Activated naive CD8-positive, alpha-beta T cell treated with anti-CD3 and anti-CD28 coated beads for 36 hours (primary cell): Measurements from ENCODE around the gene CTF1. TPM values are rescaled to one million over a fixed set of nuclear protein-coding genes. Genes with fewer than 3 reads are reported as not detected.
"Not testable (repeated sequence)": the region's sequence is repeated elsewhere in the genome, so short reads cannot be mapped to it uniquely, and the experiment has no call there.

Experiments used
- DNase-seq: peaks from one replicate; pipeline ENCODE4 v3.0.0; 2021
- H3K27ac Mint-ChIP-seq: one replicate; pipeline ENCODE4 v1.8.0; 2022; ENCODE audit warnings: mild to moderate bottlenecking, moderate library complexity, mixed read lengths
- H3K27me3 Mint-ChIP-seq: one replicate; pipeline ENCODE4 v1.8.0; 2022; ENCODE audit warnings: mild to moderate bottlenecking, mixed read lengths
- H3K36me3 Mint-ChIP-seq: one replicate; pipeline ENCODE4 v1.8.0; 2021; ENCODE audit warnings: mild to moderate bottlenecking, mixed read lengths
- H3K4me1 Mint-ChIP-seq: one replicate; pipeline ENCODE4 v1.8.0; 2021; ENCODE audit warnings: mixed read lengths
- H3K4me3 Mint-ChIP-seq: one replicate; pipeline ENCODE4 v1.8.0; 2022; ENCODE audit warnings: mild to moderate bottlenecking, moderate library complexity, mixed read lengths
- H3K9me3 Mint-ChIP-seq: one replicate; pipeline ENCODE4 v1.8.0; 2022; ENCODE audit warnings: mixed read lengths
- total RNA-seq, 2 experiments: library from RNA; stranded (reverse); gene quantifications; one replicate each; pipeline ENCODE4 v1.2.3, GENCODE V29; 2021

CTF1 gene
- total RNA-seq, 2 experiments from 2014 or later = 0.16 to 0.38 TPM

- Mint-ChIP-seq H3K4me1 (peaks cover 28% of the 10 kb centered on the region), H3K9me3 (no peaks in the 10 kb centered on the region), H3K27ac (peak overlapping the region; percentile 97), H3K27me3 (no peaks in the 10 kb centered on the region), H3K4me3 (peak overlapping the region; percentile 93), H3K36me3 (peaks cover 17% of the 10 kb centered on the region)
- DNase-seq = no peak
Measured at GRCh38 chr16:30876867-30877266, 19.5 kb upstream of the CTF1 start.

GRCh38 chr16:30882429-30883310 lies 13.7 kb upstream of the CTF1 start:
- Mint-ChIP-seq H3K9me3 (no peaks in the 10 kb centered on the region), H3K27ac (peak overlapping the region; percentile 83), H3K36me3 (peaks cover 17% of the 10 kb centered on the region), H3K4me3 (no peak overlapping the region), H3K27me3 (no peaks in the 10 kb centered on the region), H3K4me1 (peaks cover 19% of the 10 kb centered on the region)
- no peak for DNase-seq

- Mint-ChIP-seq H3K4me3 (no peak overlapping the region), H3K4me1 (peaks cover 23% of the 10 kb centered on the region), H3K36me3 (peaks cover 12% of the 10 kb centered on the region), H3K27me3 (no peaks in the 10 kb centered on the region), H3K27ac (peak overlapping the region; percentile 6), H3K9me3 (no peaks in the 10 kb centered on the region)
- DNase-seq = no peak
Measured at GRCh38 chr16:30884760-30885159, 11.7 kb upstream of the CTF1 start.

GRCh38 chr16:30885196-30885595 lies 11.2 kb upstream of the CTF1 start:
- peaks cover 14% of the 10 kb centered on the region for H3K36me3 Mint-ChIP-seq
- peak overlapping the region; percentile 6 for H3K27ac Mint-ChIP-seq
- H3K27me3 Mint-ChIP-seq = no peaks in the 10 kb centered on the region
- H3K4me3 Mint-ChIP-seq = no peak overlapping the region
- H3K4me1 Mint-ChIP-seq = peaks cover 23% of the 10 kb centered on the region
- no peaks in the 10 kb centered on the region for H3K9me3 Mint-ChIP-seq
- DNase-seq = no peak

GRCh38 chr16:30886145-30886544 lies 10.3 kb upstream of the CTF1 start:
- no peak overlapping the region for H3K27ac Mint-ChIP-seq
- peaks cover 23% of the 10 kb centered on the region for H3K4me1 Mint-ChIP-seq
- no peak overlapping the region for H3K4me3 Mint-ChIP-seq
- no peaks in the 10 kb centered on the region for H3K9me3 Mint-ChIP-seq
- H3K36me3 Mint-ChIP-seq = peaks cover 11% of the 10 kb centered on the region
- no peak for DNase-seq
- H3K27me3 Mint-ChIP-seq = no peaks in the 10 kb centered on the region

GRCh38 chr16:30887927-30888326 lies 8.5 kb upstream of the CTF1 start:
- H3K27ac Mint-ChIP-seq = no peak overlapping the region
- H3K36me3 Mint-ChIP-seq = peaks cover 8% of the 10 kb centered on the region
- DNase-seq = no peak
- H3K27me3 Mint-ChIP-seq = no peaks in the 10 kb centered on the region
- peaks cover 19% of the 10 kb centered on the region for H3K4me1 Mint-ChIP-seq
- H3K4me3 Mint-ChIP-seq = no peak overlapping the region
- no peaks in the 10 kb centered on the region for H3K9me3 Mint-ChIP-seq

- H3K4me3 Mint-ChIP-seq = no peak overlapping the region
- H3K27ac Mint-ChIP-seq = no peak overlapping the region
- no peak for DNase-seq
- no peaks in the 10 kb centered on the region for H3K27me3 Mint-ChIP-seq
- peaks cover 20% of the 10 kb centered on the region for H3K4me1 Mint-ChIP-seq
- no peaks in the 10 kb centered on the region for H3K9me3 Mint-ChIP-seq
- peaks cover 6% of the 10 kb centered on the region for H3K36me3 Mint-ChIP-seq
Measured at GRCh38 chr16:30888856-30889499, 7.4 kb upstream of the CTF1 start.

GRCh38 chr16:30889721-30890120 lies 6.7 kb upstream of the CTF1 start:
- no peak overlapping the region for H3K4me3 Mint-ChIP-seq
- H3K27ac Mint-ChIP-seq = peak overlapping the region; percentile 45

GRCh38 chr16:30891043-30891823 lies 5.2 kb upstream of the CTF1 start:
- H3K27ac Mint-ChIP-seq, H3K27me3 Mint-ChIP-seq, H3K36me3 Mint-ChIP-seq, H3K4me3 Mint-ChIP-seq, H3K9me3 Mint-ChIP-seq, DNase-seq: not testable (repeated sequence)
- H3K4me1 Mint-ChIP-seq = peaks cover 32% of the 10 kb centered on the region

More at GRCh38 chr16:30889721-30890120, 6.7 kb upstream of the CTF1 start:
- Mint-ChIP-seq H3K27me3 (no peaks in the 10 kb centered on the region), H3K4me1 (peaks cover 27% of the 10 kb centered on the region), H3K9me3 (no peaks in the 10 kb centered on the region), H3K36me3 (peaks cover 6% of the 10 kb centered on the region)
- no peak for DNase-seq

GRCh38 chr16:30892670-30893416 lies 3.6 kb upstream of the CTF1 start:
- no peak for DNase-seq
- Mint-ChIP-seq H3K27me3 (no peaks in the 10 kb centered on the region), H3K36me3 (peaks cover 3% of the 10 kb centered on the region), H3K27ac (peak overlapping the region; percentile 88), H3K9me3 (no peaks in the 10 kb centered on the region), H3K4me3 (peak overlapping the region; percentile 89), H3K4me1 (peaks cover 37% of the 10 kb centered on the region)

GRCh38 chr16:30893417-30893743 lies 3.0 kb upstream of the CTF1 start:
- DNase-seq = peak; percentile 42
- Mint-ChIP-seq H3K4me3 (peak overlapping the region; percentile 89), H3K36me3 (peaks cover 3% of the 10 kb centered on the region), H3K27ac (peak overlapping the region; percentile 88), H3K4me1 (peaks cover 37% of the 10 kb centered on the region), H3K27me3 (no peaks in the 10 kb centered on the region), H3K9me3 (no peaks in the 10 kb centered on the region)

- peak; percentile 90 for DNase-seq
- H3K4me3 Mint-ChIP-seq = peak within 1 kb of the TSS; percentile 89
- H3K27ac Mint-ChIP-seq = peak within 1 kb of the TSS; percentile 88
- no peaks in the 10 kb centered on the region for H3K9me3 Mint-ChIP-seq
- H3K36me3 Mint-ChIP-seq = peaks cover 3% of the 10 kb centered on the region
- H3K4me1 Mint-ChIP-seq = peaks cover 33% of the 10 kb centered on the region
- H3K27me3 Mint-ChIP-seq = no peaks in the 10 kb centered on the region
Measured at GRCh38 chr16:30893744-30894539, 2.5 kb upstream of the CTF1 start, which contains the start of gene BCL7C. TSS of gene BCL7C (minus strand) at chr16:30894077. CDS start at chr16:30893944, 133 bp downstream.

GRCh38 chr16:30894540-30895368 lies 1.7 kb upstream of the CTF1 start:
- H3K9me3 Mint-ChIP-seq = no peaks in the 10 kb centered on the region
- H3K4me3 Mint-ChIP-seq = peak overlapping the region; percentile 73
- peak overlapping the region; percentile 86 for H3K27ac Mint-ChIP-seq
- H3K27me3 Mint-ChIP-seq = no peaks in the 10 kb centered on the region
- peaks cover 1% of the 10 kb centered on the region for H3K36me3 Mint-ChIP-seq
- peaks cover 33% of the 10 kb centered on the region for H3K4me1 Mint-ChIP-seq
- no peak for DNase-seq
